ENCODE measurements around the gene AP3B1.

The AP3B1 gene

DNA sequence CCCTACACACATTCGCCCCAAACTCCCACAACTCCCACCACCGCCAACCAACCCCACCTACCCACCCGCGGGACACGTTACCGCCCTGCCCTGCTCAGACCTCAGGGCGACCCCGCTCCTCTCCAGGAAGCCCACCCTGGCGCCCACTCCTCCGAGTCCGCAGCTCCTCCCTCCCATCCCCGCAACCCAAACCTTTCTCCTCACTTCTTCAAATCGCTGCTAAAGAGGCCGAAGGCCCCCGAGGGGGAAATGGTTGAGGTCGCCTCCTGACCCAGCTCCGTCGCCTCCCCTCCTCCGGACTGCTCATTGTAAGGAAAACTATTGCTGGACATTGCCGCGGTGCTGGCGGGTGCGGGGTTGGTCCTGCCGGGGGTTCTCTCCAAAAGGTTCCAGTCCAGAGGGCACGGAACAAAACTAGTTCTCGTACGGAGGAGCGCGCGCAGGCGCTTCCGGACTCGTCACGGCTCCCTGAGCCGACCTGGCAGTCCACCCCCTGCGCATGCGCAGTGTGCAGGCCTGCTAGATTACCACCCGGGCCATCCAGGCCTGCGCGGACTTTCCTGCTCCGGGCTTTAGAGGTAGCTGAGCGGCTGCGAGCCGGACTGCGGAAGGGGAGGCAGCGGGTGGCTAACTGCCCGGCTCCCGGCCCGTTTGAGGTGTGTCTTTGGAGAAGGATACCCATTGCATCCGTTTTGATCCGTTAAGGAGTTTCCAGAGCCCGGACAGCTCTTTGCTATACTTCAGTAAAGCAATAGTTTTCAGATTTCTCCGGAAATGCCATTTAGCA, at the start of gene AP3B1:
TSS of gene AP3B1 (minus strand) at position 451 of the 787 bp plus-strand sequence. CDS start at position 332, 119 bp downstream.
- DNase-seq (ENCODE audit: low read depth) = peak; percentile 97

GRCh38 chr5:78341440-78341839, 46.9 kb upstream of the AP3B1 start:
- no peak for DNase-seq (ENCODE audit: low read depth)

GRCh38 chr5:78339617-78340436, 45.3 kb upstream of the AP3B1 start:
- DNase-seq (ENCODE audit: low read depth) = no peak

DNA sequence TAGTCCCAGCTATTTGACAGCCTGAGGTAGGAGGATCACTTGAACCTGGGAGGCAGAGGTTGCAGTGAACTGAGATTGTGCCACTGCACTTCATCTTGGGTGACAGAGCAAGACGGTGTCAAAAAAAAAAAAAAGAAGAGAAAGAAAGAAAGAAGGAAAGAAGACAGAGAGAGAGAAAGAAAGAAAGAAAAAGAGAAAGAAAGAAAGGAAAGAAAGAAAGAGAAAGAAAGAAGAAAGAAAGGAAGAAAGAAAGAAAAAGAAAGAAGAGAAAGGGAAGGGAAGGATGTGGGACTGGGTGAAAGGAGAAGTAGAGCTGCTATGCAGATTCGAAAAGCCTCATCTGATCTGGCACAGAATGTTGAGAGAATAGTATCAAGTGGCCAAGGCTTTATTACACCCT, 42.2 kb upstream of the AP3B1 start:
- DNase-seq (ENCODE audit: low read depth) = no peak

GRCh38 chr5:78335976-78336375, 41.5 kb upstream of the AP3B1 start:
- no peak for DNase-seq (ENCODE audit: low read depth)

DNA sequence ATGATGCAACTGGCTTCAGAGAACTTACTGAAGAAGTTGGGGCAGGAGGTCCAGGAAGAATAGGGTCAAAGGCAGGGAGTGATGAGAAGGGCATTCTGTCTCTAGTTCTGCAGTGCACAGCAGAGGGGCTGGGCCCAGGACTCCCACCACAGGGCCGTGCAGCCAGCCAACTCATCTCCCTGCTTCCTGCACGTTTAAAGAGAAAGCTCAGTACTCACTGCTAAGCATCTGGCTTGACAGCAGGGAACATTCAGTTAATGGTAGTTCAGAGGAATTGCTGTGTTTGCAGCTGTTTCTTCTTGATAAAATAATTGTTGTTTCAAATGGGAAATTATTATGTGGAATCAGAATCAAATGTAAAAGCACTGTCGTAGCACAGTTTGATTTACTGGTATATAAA, 40.3 kb upstream of the AP3B1 start:
- no peak for DNase-seq (ENCODE audit: low read depth)

- DNase-seq (ENCODE audit: low read depth) = no peak
Observed at GRCh38 chr5:78331523-78332080, 37.1 kb upstream of the AP3B1 start.

DNA sequence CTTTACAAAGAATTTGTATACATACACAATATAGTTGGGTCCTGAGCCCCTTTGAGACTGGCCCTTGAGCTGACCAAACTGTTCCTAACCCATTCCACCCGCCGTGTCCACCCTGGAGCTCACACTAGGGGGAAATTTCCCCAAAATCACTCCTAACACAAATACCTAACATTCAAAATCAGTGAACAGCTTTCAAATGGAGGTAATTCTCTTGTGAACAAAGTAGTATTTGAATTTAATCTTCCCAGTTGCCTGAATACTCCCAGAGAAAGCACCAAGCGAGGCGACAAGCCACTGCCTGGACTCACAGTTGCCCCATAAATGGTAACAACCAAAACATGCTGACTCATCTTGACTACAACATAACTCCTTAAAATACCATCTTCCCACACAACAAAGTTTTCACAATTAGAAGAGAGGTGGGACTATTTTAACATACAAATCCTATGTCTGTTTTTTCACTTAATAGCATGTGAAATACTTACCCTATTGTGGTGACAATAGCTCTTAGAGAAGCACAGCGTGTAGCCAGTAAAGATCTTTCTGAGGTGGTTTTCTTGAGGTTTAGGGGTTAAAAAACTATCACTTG, 34.2 kb upstream of the AP3B1 start:
- DNase-seq (ENCODE audit: low read depth) = peak; percentile 75

GRCh38 chr5:78327761-78328510, 33.4 kb upstream of the AP3B1 start:
- peak; percentile 33 for DNase-seq (ENCODE audit: low read depth)

GRCh38 chr5:78326930-78327329, 32.4 kb upstream of the AP3B1 start:
- DNase-seq (ENCODE audit: low read depth) = no peak

DNA sequence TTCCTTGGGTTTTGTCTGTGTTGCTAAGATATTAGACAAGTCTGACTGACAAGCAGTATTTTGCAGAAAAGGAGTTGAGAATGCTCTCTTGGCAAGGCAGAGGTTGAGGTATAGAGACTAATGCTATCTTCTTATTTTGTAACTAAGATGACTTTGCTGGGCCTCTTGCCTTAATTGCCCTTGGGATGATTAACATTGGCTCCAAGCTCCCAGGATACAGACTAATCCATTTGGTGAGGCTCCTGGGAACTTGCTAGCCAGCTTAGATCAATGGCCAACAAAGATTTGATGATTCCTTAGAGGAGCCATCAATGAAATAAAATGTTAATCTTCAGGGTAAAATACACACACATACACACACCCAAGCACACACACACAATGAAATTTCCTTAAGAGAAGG, 28.7 kb upstream of the AP3B1 start:
- no peak for DNase-seq (ENCODE audit: low read depth)

DNA sequence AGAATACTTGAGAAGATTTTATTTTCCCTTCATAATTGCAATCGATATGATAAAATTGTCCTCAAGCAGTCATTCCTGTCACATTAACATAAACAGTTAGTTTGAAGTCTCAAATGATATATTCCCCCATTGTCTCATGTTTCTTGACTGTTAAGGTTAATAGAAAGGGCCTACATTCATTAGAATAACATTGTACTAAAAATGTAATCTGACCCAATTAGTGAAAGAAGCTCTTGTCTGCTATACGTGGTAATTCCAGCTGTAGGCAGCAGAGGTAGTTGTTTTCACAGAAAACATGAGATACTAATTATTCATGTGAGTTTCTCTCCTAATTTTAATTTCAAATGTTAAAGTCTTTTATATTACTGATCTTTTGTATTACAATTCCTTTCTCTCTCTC, 25.9 kb upstream of the AP3B1 start:
- DNase-seq (ENCODE audit: low read depth) = peak; percentile 49

DNA sequence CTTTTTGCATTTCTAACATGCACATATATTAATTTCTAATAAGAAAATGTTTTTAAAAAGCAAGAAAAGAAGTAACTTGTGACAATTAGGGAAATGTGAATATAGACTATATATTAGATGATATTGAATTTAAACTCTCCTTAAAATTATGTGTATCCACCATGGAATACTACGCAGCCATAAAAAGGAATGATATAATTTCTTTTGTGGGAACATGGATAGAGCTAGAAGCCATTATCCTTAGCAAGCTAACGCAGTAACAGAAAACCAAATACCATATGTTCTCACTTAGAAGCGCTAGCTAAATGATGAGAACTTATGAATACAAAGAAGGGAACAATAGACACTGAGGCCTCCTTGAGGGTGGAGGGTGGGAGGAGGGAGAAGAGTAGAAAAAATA, 23.8 kb upstream of the AP3B1 start:
- no peak for DNase-seq (ENCODE audit: low read depth)

DNA sequence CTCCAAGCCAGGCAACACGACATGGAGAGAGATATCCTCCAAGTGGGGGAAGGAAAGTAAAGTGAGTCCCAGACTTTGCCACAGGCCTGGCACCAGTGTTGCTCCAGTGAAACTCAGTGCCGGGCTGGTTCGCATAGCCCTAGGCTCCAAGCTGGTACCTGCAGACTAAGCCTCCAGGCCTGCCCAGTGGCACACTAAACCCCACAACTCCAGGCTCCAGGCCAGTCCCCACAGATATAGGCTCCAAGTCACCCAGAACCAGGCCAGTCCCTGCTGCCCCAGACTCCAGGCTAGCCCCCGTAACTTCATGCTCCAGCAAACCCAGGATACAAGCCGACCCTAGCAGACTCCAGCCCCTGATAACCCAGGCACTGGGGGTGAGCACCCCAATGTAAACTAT, 23.0 kb upstream of the AP3B1 start:
- no peak for DNase-seq (ENCODE audit: low read depth)

DNA sequence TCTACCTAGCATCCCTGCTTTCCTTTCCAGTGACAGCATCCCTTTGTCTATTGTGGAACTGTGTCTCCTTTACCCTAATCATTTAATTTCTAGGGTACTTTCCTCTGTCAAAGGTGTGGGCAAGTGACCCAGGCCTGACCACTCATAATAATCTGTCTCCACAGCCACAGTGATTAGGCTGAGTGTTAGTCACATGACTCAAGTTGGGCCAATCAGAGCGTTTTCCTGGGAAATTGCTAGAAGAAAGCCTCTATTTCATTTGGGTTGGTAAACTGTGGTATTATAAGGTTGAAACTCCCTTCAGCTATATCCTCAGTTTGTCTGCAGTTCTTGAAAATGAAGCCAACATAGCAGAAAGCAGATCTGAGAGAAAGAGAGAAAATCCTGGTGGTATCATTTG, 14.2 kb upstream of the AP3B1 start:
- no peak for DNase-seq (ENCODE audit: low read depth)

GRCh38 chr5:78300464-78301045, 6.1 kb upstream of the AP3B1 start:
- no peak for DNase-seq (ENCODE audit: low read depth)

DNA sequence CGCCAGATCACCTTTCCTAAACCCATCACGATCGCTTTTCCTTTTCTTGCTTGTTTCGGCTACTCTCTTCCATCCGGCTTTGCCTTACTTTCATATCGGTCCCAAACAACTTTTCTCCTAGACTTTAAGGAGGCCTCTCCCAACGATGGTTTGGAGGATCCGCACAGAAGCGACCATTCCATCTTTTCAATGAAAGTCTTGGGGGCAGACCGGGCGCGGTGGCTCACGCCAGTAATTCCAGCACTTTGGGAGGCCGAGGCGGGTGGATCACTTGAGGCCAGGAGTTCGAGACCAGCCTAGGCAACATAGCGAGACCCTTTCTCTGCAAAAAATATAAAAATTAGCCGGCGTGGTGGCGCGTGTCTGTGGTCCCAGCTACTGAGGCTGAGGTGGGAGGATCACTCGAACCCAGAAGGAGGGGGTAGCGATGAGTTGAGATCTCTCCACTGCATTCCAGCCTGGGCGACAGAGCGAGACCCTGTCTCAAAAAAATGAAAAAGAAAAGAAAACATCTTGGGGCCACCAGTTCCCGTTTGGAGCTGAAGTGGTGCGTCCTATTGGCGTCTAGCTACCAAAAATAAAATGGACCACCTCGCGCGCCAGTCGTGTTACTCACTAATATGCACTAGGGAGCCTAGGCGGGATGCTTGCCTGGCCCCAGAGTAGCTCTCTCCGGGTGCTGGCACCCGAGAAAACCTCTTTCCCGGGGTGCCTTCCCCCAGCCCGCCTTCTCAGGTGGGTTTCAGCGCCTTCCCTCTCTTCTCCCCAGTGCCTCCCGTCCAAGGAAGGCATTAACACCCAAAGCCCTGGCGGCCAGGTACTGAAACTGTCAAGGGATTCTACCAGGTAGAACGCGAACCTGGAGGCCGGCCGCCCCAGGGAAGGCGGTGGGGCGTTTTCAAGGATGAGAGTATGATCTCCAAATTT, 800 bp upstream of the AP3B1 start:
- DNase-seq (ENCODE audit: low read depth) = no peak

DNA sequence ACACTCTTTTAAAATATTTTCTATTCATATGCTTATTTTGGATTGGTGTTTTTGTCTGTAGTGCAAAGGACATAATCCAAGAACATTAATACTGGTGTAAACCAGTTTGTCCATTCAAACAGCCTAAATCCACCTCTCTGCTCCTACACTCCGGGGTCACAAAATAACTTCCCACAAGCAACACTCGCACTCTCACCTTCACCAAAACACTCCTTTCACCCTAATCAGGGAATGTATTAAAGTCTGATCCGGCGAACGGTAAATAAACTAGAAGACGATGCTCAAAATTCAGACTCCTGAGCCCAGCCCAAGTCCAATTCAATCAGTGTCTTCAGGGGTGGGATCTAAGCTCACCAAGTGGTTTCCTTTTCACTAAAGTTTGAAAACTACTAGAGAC, 649 bp downstream of the AP3B1 start:
- no peak for DNase-seq (ENCODE audit: low read depth)

DNA sequence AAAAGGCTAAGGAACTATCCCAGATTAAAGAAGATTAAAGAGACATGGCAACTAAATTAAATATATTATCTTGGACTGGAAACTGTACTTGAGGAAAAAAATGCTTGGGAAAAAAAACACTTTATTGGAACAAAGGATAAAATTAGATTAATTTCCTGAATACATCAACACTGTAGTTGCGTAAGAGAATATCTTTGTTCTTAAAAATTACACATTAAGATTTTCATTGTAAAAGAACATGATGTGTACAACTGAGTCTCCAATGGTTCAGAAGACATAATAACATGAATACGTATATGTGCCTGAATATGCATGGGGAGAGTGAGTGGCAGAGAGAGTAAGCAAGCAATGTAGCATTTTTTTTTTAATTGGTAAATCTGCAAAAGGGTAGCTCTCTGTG, 2.8 kb downstream of the AP3B1 start:
- DNase-seq (ENCODE audit: low read depth) = no peak

DNA sequence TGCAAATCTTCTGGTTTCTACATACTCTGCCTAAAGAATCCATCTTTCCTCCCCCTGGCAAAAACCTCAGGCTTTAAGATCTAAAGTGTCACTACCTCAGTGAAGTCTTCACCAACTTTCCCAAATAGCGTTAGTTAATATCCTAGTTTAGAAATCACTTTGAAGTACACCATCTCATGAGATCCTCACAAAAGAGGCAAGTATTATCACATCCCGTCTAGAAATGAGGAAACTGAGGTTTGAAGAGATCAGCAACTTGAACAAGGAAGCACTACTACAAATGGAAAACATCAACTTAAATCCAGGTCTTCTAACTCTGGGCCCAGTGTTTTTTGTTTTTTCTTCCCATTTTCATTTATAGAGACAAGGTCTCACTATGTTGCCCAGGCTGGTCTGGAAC, 4.6 kb downstream of the AP3B1 start:
- no peak for DNase-seq (ENCODE audit: low read depth)
